KMS-11 (cell line): ENCODE data around the gene GRK1.

Source experiments
- H2AFZ ChIP-seq: fragments of 200-600 bp; sonication (generic); 2 replicates; pipeline ENCODE4 v1.6.1; 2016; ENCODE audit warnings: antibody characterized with exemption, mixed run types, low read depth
- H3K27ac ChIP-seq: fragments of 200-600 bp; sonication (generic); 2 replicates; pipeline ENCODE4 v1.6.1; 2016; ENCODE audit warnings: mild to moderate bottlenecking, mixed run types
- H3K27me3 ChIP-seq: fragments of 200-600 bp; sonication (generic); 2 replicates; pipeline ENCODE4 v1.6.1; 2017; ENCODE audit warnings: mild to moderate bottlenecking, low read depth, mixed run types, moderate library complexity; ENCODE audit not compliant: insufficient read depth
- H3K36me3 ChIP-seq: fragments of 200-600 bp; sonication (generic); 2 replicates; pipeline ENCODE4 v1.6.1; 2017; ENCODE audit warnings: mild to moderate bottlenecking, mixed run types; ENCODE audit not compliant: insufficient read depth
- H3K4me1 ChIP-seq: fragments of 200-600 bp; sonication (generic); 2 replicates; pipeline ENCODE4 v1.6.1; 2016; ENCODE audit warnings: mild to moderate bottlenecking, low read depth, mixed run types; ENCODE audit not compliant: poor library complexity, severe bottlenecking
- H3K4me2 ChIP-seq: fragments of 200-600 bp; sonication (generic); 2 replicates; pipeline ENCODE4 v1.7.0; 2016; ENCODE audit warnings: mild to moderate bottlenecking, mixed run types
- H3K4me3 ChIP-seq: fragments of 200-600 bp; sonication (generic); IDR thresholded peaks from 2 replicates; pipeline ENCODE4 v1.6.1; 2017; ENCODE audit warnings: low read depth, low read length, mixed read lengths; ENCODE audit not compliant: insufficient read depth
- H3K79me2 ChIP-seq: fragments of 200-600 bp; sonication (generic); 2 replicates; pipeline ENCODE4 v1.6.1; 2016; ENCODE audit warnings: low read depth, mixed run types; ENCODE audit not compliant: insufficient read depth
- H3K9ac ChIP-seq: fragments of 200-600 bp; sonication (generic); 2 replicates; pipeline ENCODE4 v1.6.1; 2016; ENCODE audit warnings: mild to moderate bottlenecking, mixed run types
- H4K20me1 ChIP-seq: fragments of 200-600 bp; sonication (generic); 2 replicates; pipeline ENCODE4 v1.6.1; 2016; ENCODE audit warnings: mild to moderate bottlenecking, mixed run types; ENCODE audit not compliant: insufficient read depth
- CTCF ChIP-seq: fragments of 200-600 bp; sonication (generic); conservative IDR thresholded peaks from 2 replicates; pipeline ENCODE4 v1.6.1; 2017; ENCODE audit warnings: low read depth, mild to moderate bottlenecking, antibody characterized with exemption, low read length, moderate library complexity, mixed read lengths

The GRK1 gene

GRCh38 chr13:113783200-113783881, 116.3 kb downstream of the GRK1 start:
- Histone ChIP-seq H3K9ac (no peak overlapping the region), H3K27ac (no peak overlapping the region), H3K79me2 (no peaks in the 10 kb centered on the region), H2AFZ (no peak overlapping the region), H3K4me1 (no peaks in the 10 kb centered on the region), H3K4me2 (no peak overlapping the region), H3K27me3 (peaks cover 42% of the 10 kb centered on the region; the same call in 1 of the 2 replicates), H3K4me3 (no peak overlapping the region), H4K20me1 (no peaks in the 10 kb centered on the region), H3K36me3 (no peaks in the 10 kb centered on the region)
- TF ChIP-seq CTCF = no peak

- no peaks in the 10 kb centered on the region for H3K4me1 ChIP-seq
- H3K4me2 ChIP-seq = no peak overlapping the region
Observed at GRCh38 chr13:113783966-113784644, 117.1 kb downstream of the GRK1 start.

GRCh38 chr13:113784645-113785024, 117.6 kb downstream of the GRK1 start:
- Histone ChIP-seq H3K4me3 (no peak overlapping the region), H3K27me3 (peaks cover 33% of the 10 kb centered on the region; the same call in 1 of the 2 replicates)

More at GRCh38 chr13:113783966-113784644, 117.1 kb downstream of the GRK1 start:
- Histone ChIP-seq H3K9ac (no peak overlapping the region), H3K36me3 (no peaks in the 10 kb centered on the region), H3K27ac (no peak overlapping the region), H3K79me2 (no peaks in the 10 kb centered on the region), H3K4me3 (no peak overlapping the region), H3K27me3 (peaks cover 36% of the 10 kb centered on the region; the same call in 1 of the 2 replicates), H4K20me1 (no peaks in the 10 kb centered on the region), H2AFZ (no peak overlapping the region)
- TF ChIP-seq CTCF = no peak

More at GRCh38 chr13:113784645-113785024, 117.6 kb downstream of the GRK1 start:
- no peak for TF ChIP-seq CTCF
- no peaks in the 10 kb centered on the region for H3K36me3 ChIP-seq
- H3K4me1 ChIP-seq = no peaks in the 10 kb centered on the region
- H3K27ac ChIP-seq = no peak overlapping the region
- no peak overlapping the region for H3K9ac ChIP-seq
- H2AFZ ChIP-seq = no peak overlapping the region
- no peaks in the 10 kb centered on the region for H3K79me2 ChIP-seq
- H4K20me1 ChIP-seq = no peaks in the 10 kb centered on the region
- no peak overlapping the region for H3K4me2 ChIP-seq
